Activated CD8-positive, alpha-beta memory T cell treated with anti-CD3 and anti-CD28 coated beads, Interleukin-2, amount 10 ng/mL, durations not matched to agents 7 days and 5 days (primary cell): ENCODE results near the gene CNGB1. TPM values are rescaled to one million over a fixed set of nuclear protein-coding genes. Genes with fewer than 3 reads are reported as not detected.

ENCODE experiments used
- ATAC-seq: fragments of 150-1000 bp; cut with Tn5 transposase; one replicate; pipeline ENCODE4 v1.10.0; 2021; ENCODE audit warnings: moderate library complexity
- CTCF ChIA-PET: fragments of 350-600 bp; sonication (Branson Sonifier 250); formaldehyde crosslinking; loops from one replicate; lab custom pipeline; 2021; ENCODE audit warnings: antibody characterized with exemption; lab: Charles Lee
- DNase-seq: peaks from one replicate; pipeline ENCODE4 v3.0.0-alpha.2; 2020
- H3K27ac Mint-ChIP-seq: one replicate; pipeline ENCODE4 v1.8.0; 2021; ENCODE audit warnings: mild to moderate bottlenecking, mixed read lengths
- H3K27me3 Mint-ChIP-seq: one replicate; pipeline ENCODE4 v1.8.0; 2021; ENCODE audit warnings: mixed read lengths
- H3K36me3 Mint-ChIP-seq: one replicate; pipeline ENCODE4 v1.8.0; 2021; ENCODE audit warnings: mild to moderate bottlenecking, mixed read lengths
- H3K4me1 Mint-ChIP-seq: one replicate; pipeline ENCODE4 v1.8.0; 2021; ENCODE audit warnings: mixed read lengths
- H3K4me3 Mint-ChIP-seq: one replicate; pipeline ENCODE4 v1.8.0; 2021; ENCODE audit warnings: mild to moderate bottlenecking, moderate library complexity, mixed read lengths
- H3K9me3 Mint-ChIP-seq: one replicate; pipeline ENCODE4 v1.8.0; 2022; ENCODE audit warnings: low read depth, mixed read lengths
- total RNA-seq, 2 experiments: library from RNA; stranded (reverse); gene quantifications; one replicate each; pipeline ENCODE4 v1.2.3, GENCODE V29; 2021

CNGB1 gene
- total RNA-seq, 2 experiments from 2014 or later: not detected

DNA sequence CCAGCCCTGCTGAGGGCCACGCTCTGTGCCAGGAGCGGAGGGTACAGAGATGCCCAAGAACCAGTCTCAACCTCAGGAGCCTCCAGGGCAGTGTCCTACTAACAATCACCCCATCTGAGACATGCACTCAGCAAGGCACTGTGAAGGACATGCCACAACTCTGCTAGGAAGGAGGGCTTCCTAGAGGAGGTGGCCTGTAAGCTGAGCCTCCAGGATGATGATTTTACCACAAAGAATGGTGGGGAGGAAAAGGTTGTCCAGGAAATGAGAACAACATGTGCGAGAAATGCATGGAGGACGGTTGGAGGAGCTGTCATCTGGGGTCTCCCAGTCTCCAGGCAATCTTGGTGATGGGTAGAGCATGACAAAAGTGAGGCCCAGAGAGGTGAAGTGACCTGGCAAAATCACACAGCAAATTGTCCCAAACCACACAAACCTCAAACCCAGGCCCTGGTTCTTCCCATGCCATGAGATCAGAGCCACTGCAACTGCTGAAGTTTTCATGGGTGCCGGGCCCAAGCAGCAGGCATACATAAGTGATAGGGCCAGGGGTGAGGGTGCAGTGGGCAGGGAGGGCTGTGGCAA is 30.5 kb downstream of the CNGB1 start:
- Mint-ChIP-seq H3K9me3 (no peaks in the 10 kb centered on the region), H3K4me1 (no peaks in the 10 kb centered on the region), H3K36me3 (no peaks in the 10 kb centered on the region), H3K27me3 (peaks cover 7% of the 10 kb centered on the region), H3K27ac (no peak overlapping the region), H3K4me3 (no peak overlapping the region)
- DNase-seq (no peak), ATAC-seq (no peak)
- CTCF ChIA-PET: no interaction called here

DNA sequence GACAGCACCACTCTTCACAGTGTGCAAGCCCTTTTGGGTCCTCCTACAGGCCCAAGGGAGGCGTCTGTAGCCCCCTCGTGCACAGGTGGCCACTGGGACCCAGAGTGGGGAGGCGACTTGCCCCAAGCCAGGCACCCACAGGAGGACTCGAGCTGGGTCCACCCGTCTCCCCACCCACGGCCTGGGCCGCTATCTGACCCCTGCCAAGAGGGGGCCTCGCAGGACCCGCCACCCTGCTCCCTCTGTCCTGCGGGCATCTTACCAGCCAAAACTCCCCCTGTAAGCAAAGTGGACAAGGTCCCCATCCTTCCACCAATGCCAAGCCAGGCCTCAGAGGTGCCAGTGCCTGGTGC is 31.1 kb downstream of the CNGB1 start:
- H3K9me3 Mint-ChIP-seq: no peaks in the 10 kb centered on the region
- DNase-seq (no peak), ATAC-seq (no peak)
- no peak overlapping the region for H3K27ac Mint-ChIP-seq
- CTCF ChIA-PET: no interaction called here
- peaks cover 7% of the 10 kb centered on the region for H3K27me3 Mint-ChIP-seq
- no peak overlapping the region for H3K4me3 Mint-ChIP-seq
- no peaks in the 10 kb centered on the region for H3K4me1 Mint-ChIP-seq
- H3K36me3 Mint-ChIP-seq: no peaks in the 10 kb centered on the region

DNA sequence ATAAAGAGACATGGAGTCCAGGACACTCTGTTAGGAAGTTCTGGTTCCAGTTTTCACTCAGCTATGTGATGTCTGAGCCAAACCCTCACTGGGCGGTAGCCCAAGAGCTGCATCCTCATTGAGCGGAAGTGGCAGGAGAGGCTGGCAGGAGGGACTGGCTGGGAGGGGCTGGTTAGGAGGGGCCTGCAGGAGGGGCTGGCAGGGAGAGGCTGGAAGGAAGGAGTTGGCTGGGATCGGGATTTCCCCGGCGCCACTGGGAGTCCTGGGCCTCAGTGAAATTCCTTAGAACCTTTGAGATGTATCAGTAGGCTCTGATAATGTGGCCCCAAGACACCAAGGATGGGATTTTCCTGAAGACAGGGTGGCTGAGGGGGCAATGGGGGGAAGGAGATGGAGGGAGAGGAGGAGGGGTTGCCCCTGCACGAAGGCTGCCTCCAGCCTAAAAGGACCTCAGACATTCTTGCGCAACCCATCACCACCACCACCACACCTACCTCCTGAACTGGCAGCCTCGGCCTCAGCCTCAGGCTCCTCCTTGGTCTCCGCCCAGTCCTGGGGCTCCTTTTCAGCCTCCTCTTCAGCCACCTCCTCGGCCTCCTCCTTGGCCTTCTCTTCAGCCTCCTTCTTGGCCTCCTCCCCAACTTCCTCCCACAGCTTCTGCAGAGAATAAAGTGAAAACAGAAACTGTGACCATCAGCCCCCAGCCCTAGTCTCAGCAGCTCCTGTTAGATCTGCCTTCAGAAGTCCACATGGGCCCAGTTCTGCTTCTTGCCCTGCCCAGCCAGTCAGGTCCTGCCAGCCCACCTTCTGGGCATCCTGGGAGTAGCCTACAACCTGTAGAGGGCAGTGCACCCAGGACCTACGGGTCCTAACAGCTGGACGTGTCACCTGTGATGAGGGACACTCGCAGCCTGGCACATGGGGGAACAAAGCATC is 31.7 kb downstream of the CNGB1 start:
- H3K9me3 Mint-ChIP-seq: no peaks in the 10 kb centered on the region
- H3K36me3 Mint-ChIP-seq: no peaks in the 10 kb centered on the region
- DNase-seq (no peak), ATAC-seq (no peak)
- no peak overlapping the region for H3K4me3 Mint-ChIP-seq
- CTCF ChIA-PET: no interaction called here
- H3K27me3 Mint-ChIP-seq: peaks cover 7% of the 10 kb centered on the region
- H3K27ac Mint-ChIP-seq: no peak overlapping the region
- H3K4me1 Mint-ChIP-seq: no peaks in the 10 kb centered on the region

DNA sequence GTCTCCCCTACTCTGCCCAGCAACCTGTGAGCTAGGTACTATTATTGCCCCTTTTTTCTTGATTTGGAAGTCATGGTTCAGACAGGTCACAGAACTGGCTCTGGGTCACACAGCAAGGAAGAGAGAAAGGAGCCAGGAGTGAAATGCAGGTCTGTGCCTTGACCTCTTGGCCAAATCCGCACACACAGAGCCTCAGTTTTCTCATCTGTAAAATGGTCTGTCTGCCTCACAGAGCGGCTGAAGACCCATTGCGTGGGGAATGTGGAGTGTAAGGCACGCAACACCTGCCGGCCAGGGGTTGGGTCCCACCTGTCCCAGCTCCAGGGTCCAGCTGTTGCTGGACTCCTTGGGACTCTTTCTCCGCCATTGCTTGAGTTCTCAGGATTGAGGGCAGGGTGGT is 32.4 kb downstream of the CNGB1 start:
- H3K9me3 Mint-ChIP-seq: no peaks in the 10 kb centered on the region
- H3K4me3 Mint-ChIP-seq: no peak overlapping the region
- H3K27me3 Mint-ChIP-seq: peaks cover 7% of the 10 kb centered on the region
- CTCF ChIA-PET: no interaction called here
- ATAC-seq: no peak
- H3K36me3 Mint-ChIP-seq: no peaks in the 10 kb centered on the region
- DNase-seq: no peak
- H3K4me1 Mint-ChIP-seq: no peaks in the 10 kb centered on the region
- H3K27ac Mint-ChIP-seq: no peak overlapping the region

DNA sequence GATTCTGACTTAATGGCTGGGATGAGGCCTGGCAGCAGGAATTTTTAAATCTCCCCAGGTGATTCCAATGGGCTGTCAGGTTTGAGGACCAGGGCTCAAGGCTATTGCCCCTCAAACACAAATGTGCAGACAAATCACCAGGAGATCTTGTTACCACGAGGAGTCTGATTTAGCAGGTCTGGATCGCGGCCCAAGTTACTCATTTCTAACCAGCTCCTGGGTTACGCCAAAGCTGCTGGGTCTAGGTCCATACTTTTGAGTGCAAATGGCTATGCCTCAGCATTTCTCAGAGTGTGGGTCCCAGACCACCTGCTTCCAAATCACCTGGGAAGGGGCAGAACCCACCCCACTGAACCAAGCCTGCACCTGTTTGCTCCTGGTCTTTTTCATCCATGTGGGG is 33.1 kb downstream of the CNGB1 start:
- no peak overlapping the region for H3K27ac Mint-ChIP-seq

DNA sequence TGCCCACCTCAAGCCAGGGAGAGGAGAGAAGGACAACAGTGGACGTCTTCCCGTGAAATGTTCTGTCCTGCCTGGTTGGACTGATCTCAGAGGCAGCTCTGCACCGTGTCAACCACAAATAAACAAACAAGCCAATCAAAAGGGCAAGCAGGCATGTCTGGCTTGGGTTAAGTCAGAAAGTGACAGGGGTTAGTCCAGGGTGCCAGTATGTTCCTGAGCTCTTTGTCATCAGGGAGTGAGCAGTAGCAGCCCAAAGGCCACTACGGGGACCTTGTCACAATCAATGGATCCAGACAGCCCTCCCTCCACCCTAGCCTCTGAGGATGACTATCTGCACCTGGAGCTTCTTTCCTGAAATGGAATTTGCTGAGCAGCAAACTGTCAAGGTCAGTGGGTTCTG is 35.0 kb downstream of the CNGB1 start:
- DNase-seq (no peak), ATAC-seq (no peak)
- Mint-ChIP-seq H3K9me3 (no peaks in the 10 kb centered on the region), H3K27ac (no peak overlapping the region), H3K27me3 (peaks cover 2% of the 10 kb centered on the region), H3K4me3 (no peak overlapping the region), H3K36me3 (no peaks in the 10 kb centered on the region), H3K4me1 (no peaks in the 10 kb centered on the region)
- CTCF ChIA-PET: no interaction called here

More for the DNA sequence above, 33.1 kb downstream of the CNGB1 start:
- CTCF ChIA-PET: no interaction called here
- Mint-ChIP-seq H3K4me3 (no peak overlapping the region), H3K27me3 (peaks cover 7% of the 10 kb centered on the region), H3K9me3 (no peaks in the 10 kb centered on the region), H3K36me3 (no peaks in the 10 kb centered on the region), H3K4me1 (no peaks in the 10 kb centered on the region)
- DNase-seq (no peak), ATAC-seq (no peak)

DNA sequence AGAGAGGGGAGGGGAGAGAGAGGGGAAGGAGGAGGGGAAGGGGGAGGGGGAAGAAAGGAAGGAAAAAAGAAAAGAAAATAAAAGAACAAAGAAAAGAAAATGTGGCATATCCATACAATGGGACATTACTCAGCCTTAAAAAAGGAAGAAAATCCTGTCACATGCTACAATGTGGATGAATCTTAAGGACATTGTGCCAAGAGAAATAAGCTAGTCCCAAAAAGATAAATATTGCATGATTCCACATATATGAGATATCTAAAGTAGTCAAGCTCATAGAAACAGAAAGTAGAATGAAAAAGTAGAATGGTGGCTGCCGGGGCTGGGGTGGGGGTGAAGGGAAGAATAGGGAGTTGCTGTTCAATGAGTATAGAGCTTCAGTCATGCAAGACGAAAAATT is 40.4 kb downstream of the CNGB1 start:
- Mint-ChIP-seq H3K4me3 (no peak overlapping the region), H3K9me3 (no peaks in the 10 kb centered on the region), H3K4me1 (no peaks in the 10 kb centered on the region), H3K27ac (no peak overlapping the region), H3K27me3 (peaks cover 9% of the 10 kb centered on the region), H3K36me3 (no peaks in the 10 kb centered on the region)
- CTCF ChIA-PET: no interaction called here
- no peak for ATAC-seq
- no peak for DNase-seq

DNA sequence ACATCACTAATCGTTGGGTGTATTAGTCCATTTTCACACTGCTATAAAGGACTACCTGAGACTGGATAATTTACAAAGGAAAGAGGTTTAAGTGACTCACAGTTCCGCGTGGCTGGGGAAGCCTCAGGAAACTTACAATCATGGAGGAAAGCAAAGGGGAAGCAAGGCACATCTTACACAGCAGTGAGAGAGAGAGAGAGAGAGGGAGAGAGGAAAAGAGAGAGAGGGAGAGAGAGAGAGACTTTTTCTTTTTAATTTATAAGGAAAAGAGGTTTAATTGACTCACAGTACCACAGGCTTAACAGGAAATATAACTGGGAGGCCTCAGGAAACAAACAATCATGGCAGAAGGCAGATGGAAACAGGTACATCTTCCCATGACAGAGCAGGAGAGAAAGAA is 41.7 kb downstream of the CNGB1 start:
- Mint-ChIP-seq H3K27me3 (peaks cover 10% of the 10 kb centered on the region), H3K27ac (no peak overlapping the region), H3K4me3 (no peak overlapping the region), H3K9me3 (no peaks in the 10 kb centered on the region), H3K36me3 (no peaks in the 10 kb centered on the region), H3K4me1 (no peaks in the 10 kb centered on the region)
- CTCF ChIA-PET: no interaction called here
- DNase-seq: no peak
- ATAC-seq: no peak

DNA sequence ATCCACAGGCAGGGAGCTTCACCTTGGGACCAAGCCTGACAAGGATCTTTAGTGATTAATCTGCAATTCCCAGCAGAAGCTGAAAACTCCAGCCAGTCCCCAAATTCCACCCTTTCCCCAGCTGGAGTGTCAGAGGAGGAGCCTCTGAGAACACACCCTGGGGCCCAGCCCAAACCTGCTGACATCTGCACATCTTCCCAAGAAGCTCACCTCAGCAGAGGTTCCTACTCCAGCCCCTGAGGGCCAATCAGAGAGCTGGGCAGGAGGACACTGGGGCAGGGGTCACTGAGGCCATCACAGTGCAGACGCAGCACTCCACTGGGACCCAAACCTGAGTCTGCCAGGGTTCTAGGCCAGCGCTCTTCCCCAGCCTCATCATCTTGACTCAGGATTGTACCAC is 44.9 kb downstream of the CNGB1 start:
- Mint-ChIP-seq H3K27me3 (peaks cover 15% of the 10 kb centered on the region), H3K36me3 (no peaks in the 10 kb centered on the region), H3K4me1 (no peaks in the 10 kb centered on the region), H3K27ac (no peak overlapping the region), H3K4me3 (no peak overlapping the region), H3K9me3 (no peaks in the 10 kb centered on the region)
- CTCF ChIA-PET: interaction anchor here (1.5 kb wide), 1 partner anchor 19 kb away, joined by 3 read pairs; no protein-coding TSS in a partner anchor
- DNase-seq: no peak
- ATAC-seq: no peak

DNA sequence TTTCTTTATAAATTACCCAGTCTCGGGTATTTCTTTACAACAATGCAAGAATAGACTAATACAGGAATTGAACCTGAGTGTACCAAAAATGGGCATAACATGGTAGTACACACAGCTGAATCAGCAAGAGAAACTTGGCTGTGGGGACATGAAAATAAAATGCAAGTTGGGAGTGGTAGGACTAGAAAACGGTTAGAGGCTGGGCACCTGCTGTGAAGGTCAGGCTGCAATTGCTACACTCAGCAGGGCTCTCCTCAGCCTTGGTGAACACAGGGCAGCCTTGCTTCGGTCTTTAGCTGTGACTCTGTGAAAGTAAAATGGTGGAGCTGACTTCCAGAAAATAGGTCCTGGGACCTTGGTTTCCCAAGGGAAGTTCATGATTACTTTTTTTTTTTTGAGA is 45.6 kb downstream of the CNGB1 start:
- Mint-ChIP-seq H3K27me3 (peaks cover 15% of the 10 kb centered on the region), H3K4me1 (no peaks in the 10 kb centered on the region), H3K4me3 (no peak overlapping the region), H3K36me3 (no peaks in the 10 kb centered on the region), H3K27ac (no peak overlapping the region), H3K9me3 (no peaks in the 10 kb centered on the region)
- CTCF ChIA-PET: interaction anchor here (1.5 kb wide), 1 partner anchor 18 kb away, joined by 3 read pairs; no protein-coding TSS in a partner anchor
- ATAC-seq: no peak
- no peak for DNase-seq

DNA sequence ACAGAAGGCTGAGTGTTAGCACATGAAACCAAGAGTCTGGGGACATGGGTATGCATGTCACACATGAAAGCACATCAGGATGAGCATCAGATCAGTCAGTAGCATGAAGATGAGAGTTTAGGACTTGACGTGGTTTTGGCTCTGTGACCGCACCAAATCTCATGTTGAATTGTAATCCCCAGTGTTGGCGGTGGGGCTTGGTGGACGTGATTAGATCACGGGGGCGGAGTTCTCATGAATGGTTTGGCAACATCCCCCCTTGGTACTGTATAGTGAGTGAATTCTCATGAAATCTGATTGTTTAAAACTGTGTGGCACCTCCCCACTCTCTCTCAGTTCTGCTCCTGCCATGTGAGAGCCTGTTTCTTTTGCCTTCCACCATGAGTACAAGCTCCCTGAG is 46.4 kb downstream of the CNGB1 start:
- Mint-ChIP-seq H3K27me3 (peaks cover 15% of the 10 kb centered on the region), H3K4me3 (no peak overlapping the region), H3K4me1 (no peaks in the 10 kb centered on the region), H3K27ac (no peak overlapping the region), H3K9me3 (no peaks in the 10 kb centered on the region), H3K36me3 (no peaks in the 10 kb centered on the region)
- ATAC-seq (no peak), DNase-seq (no peak)
- CTCF ChIA-PET: interaction anchor here (1.5 kb wide), 1 partner anchor 18 kb away, joined by 3 read pairs; no protein-coding TSS in a partner anchor

DNA sequence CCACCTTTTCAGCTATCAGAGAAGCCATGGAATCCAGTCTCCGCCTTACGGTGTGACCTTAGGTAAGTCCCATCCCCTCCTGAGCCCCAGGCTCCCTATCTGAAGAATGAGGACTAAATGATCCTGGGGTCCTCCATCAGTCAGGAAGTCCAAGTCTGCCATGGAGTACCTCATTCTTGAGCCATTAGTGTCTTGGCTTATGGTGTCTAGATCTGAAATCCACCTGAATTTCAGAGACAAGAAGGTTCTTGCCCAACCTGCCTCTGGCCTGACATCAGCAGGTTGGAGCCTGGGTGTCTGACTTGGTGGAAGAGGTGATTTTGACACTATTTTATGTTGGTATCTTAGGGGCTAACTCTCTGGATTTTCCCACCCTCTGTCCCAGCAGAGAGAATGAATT is 47.1 kb downstream of the CNGB1 start:
- no peaks in the 10 kb centered on the region for H3K9me3 Mint-ChIP-seq
- CTCF ChIA-PET: no interaction called here
- DNase-seq: no peak

DNA sequence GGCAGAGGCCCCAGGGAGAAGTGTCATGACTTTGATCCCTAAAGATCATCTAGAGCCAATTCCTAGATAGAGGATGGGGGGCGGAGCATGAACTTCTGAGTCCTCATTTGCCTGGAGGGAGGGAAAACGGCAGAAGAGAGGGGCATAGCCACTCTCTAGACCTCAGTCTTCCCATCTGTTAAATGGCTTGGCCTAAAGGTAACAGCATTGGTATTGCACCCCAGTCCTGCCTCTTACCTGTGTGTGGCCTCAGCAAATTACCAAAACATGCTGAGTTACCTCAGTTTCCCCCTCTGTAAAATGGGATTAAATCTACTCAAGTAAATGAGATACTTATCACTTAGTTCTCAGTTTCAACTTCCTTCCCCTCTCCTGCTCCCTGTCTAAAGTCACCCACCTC is 47.5 kb downstream of the CNGB1 start:
- CTCF ChIA-PET: interaction anchor here (0.7 kb wide), 1 partner anchor 347 kb away, joined by 3 read pairs; no protein-coding TSS in a partner anchor

More for the DNA sequence above, 47.1 kb downstream of the CNGB1 start:
- no peak for ATAC-seq
- Mint-ChIP-seq H3K27me3 (peaks cover 11% of the 10 kb centered on the region), H3K4me3 (no peak overlapping the region), H3K4me1 (no peaks in the 10 kb centered on the region), H3K27ac (no peak overlapping the region), H3K36me3 (no peaks in the 10 kb centered on the region)

DNA sequence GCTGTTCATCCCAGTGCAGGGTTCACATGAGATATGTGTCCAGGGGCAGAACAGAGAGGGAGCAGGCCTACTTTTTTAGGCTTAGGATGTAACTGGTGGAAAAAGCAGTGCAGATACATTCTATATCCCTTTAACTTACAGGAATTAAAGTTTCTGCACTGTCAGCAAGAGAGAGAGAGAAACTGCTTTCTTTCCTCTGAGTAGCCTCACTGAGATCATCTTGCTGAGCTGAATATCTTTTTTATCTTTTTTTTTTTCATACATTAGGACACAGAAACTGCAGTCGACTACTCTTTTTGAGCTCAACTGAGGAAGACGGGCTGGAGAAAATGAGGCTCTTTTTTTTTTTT is 50.1 kb downstream of the CNGB1 start:
- no peak overlapping the region for H3K4me3 Mint-ChIP-seq
- peaks cover 8% of the 10 kb centered on the region for H3K27me3 Mint-ChIP-seq
- no peaks in the 10 kb centered on the region for H3K36me3 Mint-ChIP-seq
- no peak overlapping the region for H3K27ac Mint-ChIP-seq
- no peaks in the 10 kb centered on the region for H3K4me1 Mint-ChIP-seq
- CTCF ChIA-PET: interaction anchor here (2.2 kb wide), 1 partner anchor 14 kb away, joined by 5 read pairs; no protein-coding TSS in a partner anchor
- ATAC-seq: no peak
- H3K9me3 Mint-ChIP-seq: no peaks in the 10 kb centered on the region
- no peak for DNase-seq

More for the DNA sequence above, 47.5 kb downstream of the CNGB1 start:
- peaks cover 12% of the 10 kb centered on the region for H3K27me3 Mint-ChIP-seq
- ATAC-seq (no peak), DNase-seq (no peak)
- H3K4me3 Mint-ChIP-seq: no peak overlapping the region
- no peaks in the 10 kb centered on the region for H3K36me3 Mint-ChIP-seq
- no peak overlapping the region for H3K27ac Mint-ChIP-seq
- no peaks in the 10 kb centered on the region for H3K9me3 Mint-ChIP-seq
- H3K4me1 Mint-ChIP-seq: no peaks in the 10 kb centered on the region
